Effector memory CD8-positive, alpha-beta T cell (primary cell): ENCODE data around the gene FRAS1.
"Not testable (repeated sequence)": the region's sequence is repeated elsewhere in the genome, so short reads cannot be mapped to it uniquely, and the experiment has no call there.

Experiments
- ATAC-seq: fragments of 150-1000 bp; cut with Tn5 transposase; replicated peaks from 2 replicates; pipeline ENCODE4 v1.10.0; 2021; ENCODE audit warnings: mild to moderate bottlenecking, moderate library complexity
- DNase-seq, 3 experiments: peaks; one replicate each; pipeline ENCODE4 v3.0.0; 2021
- H3K27ac Mint-ChIP-seq, 2 donors: one replicate each; pipeline ENCODE4 v1.8.0; 2022; ENCODE audit warnings: mild to moderate bottlenecking in 2 of 2, mixed read lengths in 2 of 2, moderate library complexity in 2 of 2
- H3K27me3 Mint-ChIP-seq, 2 donors: one replicate each; pipeline ENCODE4 v1.8.0; 2022; ENCODE audit warnings: mixed read lengths in 2 of 2
- H3K36me3 Mint-ChIP-seq: one replicate; pipeline ENCODE4 v1.8.0; 2022; ENCODE audit warnings: mild to moderate bottlenecking, moderate library complexity, mixed read lengths; ENCODE audit not compliant: insufficient read depth
- H3K4me1 Mint-ChIP-seq, 2 donors: one replicate each; pipeline ENCODE4 v1.8.0; 2022; ENCODE audit warnings: low read depth in 2 of 2, mixed read lengths in 2 of 2
- H3K4me3 Mint-ChIP-seq, 2 donors: one replicate each; pipeline ENCODE4 v1.8.0; 2022; ENCODE audit warnings: mild to moderate bottlenecking in 2 of 2, mixed read lengths in 2 of 2, moderate library complexity in 2 of 2
- H3K9me3 Mint-ChIP-seq, 2 donors: one replicate each; pipeline ENCODE4 v1.8.0; 2022; ENCODE audit warnings: mixed read lengths in 2 of 2

The FRAS1 gene

DNA sequence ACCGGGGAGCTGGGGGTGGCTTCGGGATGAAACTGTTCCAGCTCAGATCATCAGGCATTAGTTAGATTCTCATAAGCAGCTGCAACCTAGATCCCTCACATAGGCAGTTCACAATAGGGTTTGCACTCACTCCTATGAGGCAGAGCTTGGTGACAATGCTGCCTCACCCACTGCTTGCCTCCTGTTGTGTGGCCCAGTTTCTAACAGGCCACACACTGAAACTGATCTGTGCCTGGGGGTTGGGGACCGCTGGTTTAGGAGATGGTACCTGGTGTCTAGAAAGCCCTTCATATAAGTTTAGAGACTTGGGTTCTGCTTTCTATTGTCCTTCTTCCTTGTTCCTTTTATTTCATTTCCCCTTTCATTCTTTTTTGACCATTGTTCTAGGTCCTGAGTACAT lies 234.2 kb downstream of the FRAS1 start:
- ATAC-seq (no peak), DNase-seq (no peak)
- Mint-ChIP-seq H3K27ac (no peak overlapping the region), H3K4me1 (no peaks in the 10 kb centered on the region), H3K9me3 (no peaks in the 10 kb centered on the region), H3K27me3 (no peaks in the 10 kb centered on the region), H3K36me3 (no peaks in the 10 kb centered on the region), H3K4me3 (no peak overlapping the region)

GRCh38 chr4:78292341-78292740 lies 235.2 kb downstream of the FRAS1 start:
- no peaks in the 10 kb centered on the region for H3K36me3 Mint-ChIP-seq
- H3K9me3 Mint-ChIP-seq = no peaks in the 10 kb centered on the region
- DNase-seq (no peak), ATAC-seq (no peak)
- H3K27me3 Mint-ChIP-seq = no peaks in the 10 kb centered on the region
- H3K4me1 Mint-ChIP-seq = no peaks in the 10 kb centered on the region
- no peak overlapping the region for H3K4me3 Mint-ChIP-seq
- no peak overlapping the region for H3K27ac Mint-ChIP-seq

DNA sequence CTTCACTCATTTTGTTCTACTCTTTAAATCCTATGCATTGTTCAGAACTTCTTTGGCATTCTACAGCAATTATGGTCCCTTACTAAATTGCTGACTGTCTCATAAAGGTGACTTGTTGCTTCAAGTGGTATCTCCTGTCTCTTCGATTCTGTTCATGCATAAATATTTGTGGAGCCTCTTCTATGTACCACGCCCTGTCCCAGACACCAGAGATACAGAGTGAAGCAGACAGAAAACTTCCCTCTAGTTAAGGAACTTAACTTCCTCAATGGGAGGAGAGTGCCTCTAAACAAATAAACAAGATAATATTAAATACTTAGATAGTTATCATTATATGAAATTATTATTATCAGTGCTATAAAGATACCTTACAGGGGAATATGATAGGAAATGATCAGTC lies 235.7 kb downstream of the FRAS1 start:
- Mint-ChIP-seq H3K4me1 (no peaks in the 10 kb centered on the region), H3K27ac (no peak overlapping the region)
- no peak for ATAC-seq

DNA sequence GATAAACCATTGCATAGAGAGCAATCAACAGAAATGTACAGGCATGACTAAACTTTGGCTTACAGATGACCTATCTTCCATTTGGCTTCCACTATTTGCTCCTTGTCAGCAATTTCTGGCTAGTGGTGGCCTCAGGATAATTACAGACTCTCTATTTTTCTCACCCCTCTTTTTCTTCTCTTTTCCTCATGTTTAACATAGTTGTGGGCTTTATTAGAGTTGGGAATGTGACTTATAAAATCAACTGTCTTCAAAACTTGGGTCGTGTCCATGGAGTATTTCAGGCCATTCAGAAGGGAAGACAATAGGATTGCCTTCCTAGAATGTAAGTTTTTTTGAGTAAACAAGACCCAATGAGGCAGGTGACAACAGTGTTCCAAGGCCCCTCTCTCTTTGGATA lies 236.2 kb downstream of the FRAS1 start:
- no peak overlapping the region for H3K4me3 Mint-ChIP-seq
- H3K9me3 Mint-ChIP-seq = no peaks in the 10 kb centered on the region
- DNase-seq = no peak
- no peaks in the 10 kb centered on the region for H3K27me3 Mint-ChIP-seq
- no peak for ATAC-seq
- H3K36me3 Mint-ChIP-seq = no peaks in the 10 kb centered on the region
- no peaks in the 10 kb centered on the region for H3K4me1 Mint-ChIP-seq
- H3K27ac Mint-ChIP-seq = no peak overlapping the region

More for the DNA sequence above, 235.7 kb downstream of the FRAS1 start:
- Mint-ChIP-seq H3K4me3 (no peak overlapping the region), H3K27me3 (no peaks in the 10 kb centered on the region), H3K9me3 (no peaks in the 10 kb centered on the region), H3K36me3 (no peaks in the 10 kb centered on the region)
- DNase-seq = no peak

- Mint-ChIP-seq H3K27ac (no peak overlapping the region), H3K4me3 (no peak overlapping the region)
- ATAC-seq = no peak
Measured at GRCh38 chr4:78293821-78294301, 236.7 kb downstream of the FRAS1 start.

DNA sequence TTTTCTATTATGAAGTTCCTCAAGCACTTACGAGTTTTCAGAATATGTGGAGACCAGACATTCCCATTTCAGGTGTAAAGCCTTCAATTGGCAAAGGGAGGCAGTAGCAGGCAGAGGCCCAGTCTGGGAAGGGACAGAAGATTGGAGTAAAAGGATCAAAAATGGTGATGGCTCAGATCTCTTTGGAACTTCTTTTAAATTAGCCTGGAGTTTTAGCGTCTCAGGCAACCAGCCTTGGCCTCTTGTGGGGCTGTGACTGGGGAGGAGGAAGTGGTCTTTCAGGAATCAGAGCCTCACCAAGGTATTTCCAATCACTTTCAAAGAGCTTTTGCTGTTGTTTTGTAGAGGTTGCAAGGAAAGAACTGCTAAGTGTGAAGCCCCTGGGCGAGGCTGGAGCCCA lies 239.1 kb downstream of the FRAS1 start:
- Mint-ChIP-seq H3K9me3 (no peaks in the 10 kb centered on the region), H3K27ac (no peak overlapping the region), H3K36me3 (no peaks in the 10 kb centered on the region), H3K4me3 (no peak overlapping the region), H3K27me3 (peaks cover 0 to 6% of the 10 kb centered on the region in 2 donors), H3K4me1 (no peaks in the 10 kb centered on the region)
- DNase-seq = no peak
- no peak for ATAC-seq

More at GRCh38 chr4:78293821-78294301, 236.7 kb downstream of the FRAS1 start:
- peaks cover 0 to 4% of the 10 kb centered on the region in 2 donors for H3K27me3 Mint-ChIP-seq
- no peaks in the 10 kb centered on the region for H3K9me3 Mint-ChIP-seq
- no peaks in the 10 kb centered on the region for H3K4me1 Mint-ChIP-seq
- no peak for DNase-seq
- no peaks in the 10 kb centered on the region for H3K36me3 Mint-ChIP-seq

GRCh38 chr4:78297116-78297800 lies 240.1 kb downstream of the FRAS1 start:
- ATAC-seq = no peak

DNA sequence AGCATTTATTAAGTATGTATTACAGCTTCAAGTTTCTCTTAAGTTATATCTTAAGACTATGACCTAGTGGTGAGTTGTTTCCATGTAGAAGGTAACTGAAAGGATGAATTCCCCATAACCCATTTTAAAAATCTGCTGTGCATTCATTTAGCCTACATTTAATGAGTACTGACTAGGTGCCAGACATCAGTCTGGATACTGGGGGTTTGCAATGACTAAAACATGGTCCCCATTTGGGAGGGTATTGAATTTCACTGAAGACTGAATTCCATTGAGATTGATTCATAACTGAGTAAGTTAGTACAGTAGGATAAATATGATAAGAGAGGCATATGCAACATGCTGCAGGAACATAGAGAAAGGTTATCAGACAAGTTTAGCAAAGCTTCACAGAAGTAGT lies 241.5 kb downstream of the FRAS1 start:
- ATAC-seq = no peak
- Mint-ChIP-seq H3K36me3 (no peaks in the 10 kb centered on the region), H3K9me3 (no peaks in the 10 kb centered on the region), H3K4me3 (no peak overlapping the region), H3K4me1 (no peaks in the 10 kb centered on the region), H3K27me3 (peaks cover 0 to 6% of the 10 kb centered on the region in 2 donors), H3K27ac (no peak overlapping the region)
- no peak for DNase-seq

More at GRCh38 chr4:78297116-78297800, 240.1 kb downstream of the FRAS1 start:
- Mint-ChIP-seq H3K36me3 (no peaks in the 10 kb centered on the region), H3K4me1 (no peaks in the 10 kb centered on the region), H3K9me3 (no peaks in the 10 kb centered on the region), H3K27me3 (peaks cover 0 to 6% of the 10 kb centered on the region in 2 donors), H3K27ac (no peak overlapping the region), H3K4me3 (no peak overlapping the region)
- DNase-seq = no peak

DNA sequence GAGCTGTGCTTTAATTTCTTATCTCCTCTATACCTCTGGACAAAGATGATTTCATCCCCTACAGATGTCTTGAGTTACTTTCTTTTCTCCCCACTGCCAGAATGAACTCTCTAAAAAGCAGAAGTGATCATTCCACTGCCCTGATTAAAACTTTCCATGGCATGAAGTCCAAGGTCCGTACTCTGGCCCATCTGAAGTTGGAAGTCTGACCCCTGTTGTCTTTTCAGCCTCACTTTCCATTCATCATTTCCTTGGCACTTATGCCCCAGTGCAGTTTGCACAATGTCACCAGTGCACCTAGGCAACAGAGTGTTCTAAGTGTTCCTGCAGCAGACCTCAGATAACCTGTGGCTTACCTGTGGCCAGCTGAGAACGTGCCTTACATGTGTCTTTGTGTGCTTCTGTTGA lies 242.4 kb downstream of the FRAS1 start:
- ATAC-seq (no peak), DNase-seq (no peak)
- Mint-ChIP-seq H3K4me1 (no peaks in the 10 kb centered on the region), H3K4me3 (no peak overlapping the region), H3K27me3 (peaks cover 0 to 6% of the 10 kb centered on the region in 2 donors), H3K36me3 (no peaks in the 10 kb centered on the region), H3K27ac (no peak overlapping the region), H3K9me3 (no peaks in the 10 kb centered on the region)

- not testable (repeated sequence) for H3K27ac Mint-ChIP-seq, DNase-seq, H3K4me1 Mint-ChIP-seq, ATAC-seq, H3K36me3 Mint-ChIP-seq, H3K9me3 Mint-ChIP-seq, H3K4me3 Mint-ChIP-seq, H3K27me3 Mint-ChIP-seq
Measured at GRCh38 chr4:78307263-78307662, 250.1 kb downstream of the FRAS1 start.

GRCh38 chr4:78308517-78308916 lies 251.4 kb downstream of the FRAS1 start:
- Mint-ChIP-seq H3K27me3 (no peaks in the 10 kb centered on the region), H3K9me3 (peaks cover 0 to 3% of the 10 kb centered on the region in 2 donors), H3K36me3 (no peaks in the 10 kb centered on the region), H3K4me3 (no peak overlapping the region), H3K4me1 (no peaks in the 10 kb centered on the region), H3K27ac (no peak overlapping the region)
- no peak for DNase-seq
- no peak for ATAC-seq

DNA sequence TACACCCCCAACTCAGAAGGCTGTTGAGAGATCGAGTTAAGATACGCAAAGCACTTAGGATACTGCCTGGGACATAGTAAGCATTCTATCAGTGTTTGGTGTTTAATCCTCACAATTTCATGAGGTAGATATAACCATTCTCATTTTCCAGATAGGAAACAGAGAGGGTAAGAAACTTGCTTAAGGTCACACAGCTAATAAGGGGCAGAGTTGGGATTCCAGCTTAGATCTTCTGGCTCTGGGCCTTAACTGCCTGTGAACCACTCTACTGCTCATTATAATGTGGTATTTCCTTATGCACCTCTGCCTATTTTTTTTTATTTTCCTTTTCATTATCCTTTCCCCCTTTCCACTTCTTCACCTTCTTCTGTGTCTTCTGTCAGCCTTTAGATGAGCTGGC lies 252.2 kb downstream of the FRAS1 start:
- Mint-ChIP-seq H3K27me3 (no peaks in the 10 kb centered on the region), H3K36me3 (no peaks in the 10 kb centered on the region), H3K4me3 (no peak overlapping the region)

GRCh38 chr4:78310007-78310739 lies 253.1 kb downstream of the FRAS1 start:
- ATAC-seq (no peak), DNase-seq (no peak)
- Mint-ChIP-seq H3K4me1 (no peaks in the 10 kb centered on the region), H3K9me3 (peaks cover 0 to 3% of the 10 kb centered on the region in 2 donors), H3K27ac (no peak overlapping the region), H3K27me3 (no peaks in the 10 kb centered on the region), H3K4me3 (no peak overlapping the region), H3K36me3 (no peaks in the 10 kb centered on the region)

More for the DNA sequence above, 252.2 kb downstream of the FRAS1 start:
- ATAC-seq (no peak), DNase-seq (no peak)
- no peak overlapping the region for H3K27ac Mint-ChIP-seq
- no peaks in the 10 kb centered on the region for H3K4me1 Mint-ChIP-seq
- peaks cover 0 to 3% of the 10 kb centered on the region in 2 donors for H3K9me3 Mint-ChIP-seq

DNA sequence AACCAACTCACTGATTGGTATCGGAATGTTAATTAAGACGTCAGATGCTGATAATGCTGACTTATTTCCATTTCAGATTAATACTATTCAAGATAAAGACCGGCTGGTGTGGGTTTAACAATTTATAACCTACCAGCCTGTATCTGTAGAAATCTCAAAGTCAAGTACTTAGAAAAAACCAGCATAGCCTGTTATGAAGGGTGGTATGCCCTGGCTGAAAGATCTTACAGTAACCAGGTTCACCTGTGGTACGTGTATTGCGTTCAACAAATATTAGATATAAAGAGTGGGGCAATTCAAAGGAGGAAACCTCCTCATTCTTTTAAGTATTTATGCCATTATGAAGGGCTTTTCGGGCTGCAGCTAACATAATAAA lies 253.6 kb downstream of the FRAS1 start:
- Mint-ChIP-seq H3K27me3 (no peaks in the 10 kb centered on the region), H3K4me3 (no peak overlapping the region), H3K4me1 (no peaks in the 10 kb centered on the region), H3K27ac (no peak overlapping the region), H3K9me3 (peaks cover 0 to 3% of the 10 kb centered on the region in 2 donors), H3K36me3 (no peaks in the 10 kb centered on the region)
- ATAC-seq = no peak
- no peak for DNase-seq
